AG09319 (cell line): Measurements from ENCODE around the gene TMEM79.
"Not testable (repeated sequence)": the region's sequence is repeated elsewhere in the genome, so short reads cannot be mapped to it uniquely, and the experiment has no call there.

Experiments used
- DNase-seq: peaks from one replicate; pipeline ENCODE4 v3.0.0-alpha.2; 2010; ENCODE audit warnings: low read depth; ENCODE audit errors: extremely low read depth
- TF ChIP-seq, protein P1 (sequence below): IDR thresholded peaks from 2 replicates; pipeline ENCODE4 v1.5.1; 2011; ENCODE audit warnings: low read depth, mild to moderate bottlenecking, inconsistent platforms, low read length, moderate library complexity

Gene TMEM79

DNA sequence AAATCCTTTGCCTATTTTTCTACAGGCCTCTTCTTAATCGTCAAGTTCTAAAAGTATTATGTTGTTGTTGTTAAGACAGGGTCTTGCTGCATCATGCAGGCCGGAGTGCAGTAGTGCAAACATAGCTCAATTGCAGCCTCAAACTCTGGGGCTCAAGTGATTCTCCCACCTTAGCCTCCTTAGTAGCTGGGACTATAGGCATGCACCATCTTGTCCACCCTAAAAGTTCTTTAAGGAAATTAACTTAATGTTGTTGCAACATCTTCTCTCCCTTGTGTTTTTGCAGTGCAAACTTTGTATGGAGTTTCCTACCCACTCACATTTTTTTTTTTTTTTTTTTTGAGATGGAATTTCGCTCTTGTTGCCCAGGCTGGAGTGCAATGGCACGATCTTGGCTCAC lies 19.1 kb downstream of the TMEM79 start:
- DNase-seq, result no peak
- TF ChIP-seq, protein P1, sequence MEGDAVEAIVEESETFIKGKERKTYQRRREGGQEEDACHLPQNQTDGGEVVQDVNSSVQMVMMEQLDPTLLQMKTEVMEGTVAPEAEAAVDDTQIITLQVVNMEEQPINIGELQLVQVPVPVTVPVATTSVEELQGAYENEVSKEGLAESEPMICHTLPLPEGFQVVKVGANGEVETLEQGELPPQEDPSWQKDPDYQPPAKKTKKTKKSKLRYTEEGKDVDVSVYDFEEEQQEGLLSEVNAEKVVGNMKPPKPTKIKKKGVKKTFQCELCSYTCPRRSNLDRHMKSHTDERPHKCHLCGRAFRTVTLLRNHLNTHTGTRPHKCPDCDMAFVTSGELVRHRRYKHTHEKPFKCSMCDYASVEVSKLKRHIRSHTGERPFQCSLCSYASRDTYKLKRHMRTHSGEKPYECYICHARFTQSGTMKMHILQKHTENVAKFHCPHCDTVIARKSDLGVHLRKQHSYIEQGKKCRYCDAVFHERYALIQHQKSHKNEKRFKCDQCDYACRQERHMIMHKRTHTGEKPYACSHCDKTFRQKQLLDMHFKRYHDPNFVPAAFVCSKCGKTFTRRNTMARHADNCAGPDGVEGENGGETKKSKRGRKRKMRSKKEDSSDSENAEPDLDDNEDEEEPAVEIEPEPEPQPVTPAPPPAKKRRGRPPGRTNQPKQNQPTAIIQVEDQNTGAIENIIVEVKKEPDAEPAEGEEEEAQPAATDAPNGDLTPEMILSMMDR, result no peak

DNA sequence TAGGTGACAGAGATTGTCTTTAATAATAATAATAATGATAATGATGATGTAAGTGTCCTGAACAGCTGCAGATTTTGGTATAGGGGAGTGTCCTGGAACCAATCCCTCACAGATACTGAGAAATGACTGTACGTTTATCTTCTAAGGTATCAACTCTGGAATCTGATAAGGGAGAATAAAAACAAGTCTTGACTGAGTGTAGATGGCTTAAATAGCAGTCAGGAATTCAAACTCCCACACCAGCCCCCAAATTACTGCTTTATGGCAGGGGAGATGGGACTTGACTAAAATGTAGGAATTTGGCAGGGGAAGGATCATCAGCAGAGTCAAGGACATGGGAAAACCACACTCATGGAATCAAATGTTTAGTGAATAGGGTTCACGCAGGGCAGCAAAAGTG lies 21.1 kb downstream of the TMEM79 start:
- no peak for DNase-seq
- TF ChIP-seq, protein P1, result no peak

DNA sequence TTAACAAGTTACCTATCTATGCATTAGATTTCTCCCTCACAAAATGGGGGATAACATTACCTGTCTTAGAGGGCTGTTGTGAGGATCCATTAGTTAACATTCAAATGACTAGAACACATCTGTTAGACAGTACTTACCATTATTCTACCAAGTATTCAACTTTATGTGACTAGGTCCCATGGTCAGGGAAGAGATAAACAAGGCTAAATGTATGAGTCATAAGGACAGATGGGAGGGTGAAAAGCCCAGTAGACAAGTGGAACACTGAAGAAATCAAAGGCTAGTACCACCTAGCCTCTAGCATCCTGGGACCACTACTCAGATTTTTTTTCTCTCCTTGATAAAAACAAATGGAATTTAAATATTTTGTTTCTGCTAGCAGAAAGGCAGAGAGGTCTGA lies 24.0 kb downstream of the TMEM79 start:
- TF ChIP-seq, protein P1, result no peak
- DNase-seq, result no peak

DNA sequence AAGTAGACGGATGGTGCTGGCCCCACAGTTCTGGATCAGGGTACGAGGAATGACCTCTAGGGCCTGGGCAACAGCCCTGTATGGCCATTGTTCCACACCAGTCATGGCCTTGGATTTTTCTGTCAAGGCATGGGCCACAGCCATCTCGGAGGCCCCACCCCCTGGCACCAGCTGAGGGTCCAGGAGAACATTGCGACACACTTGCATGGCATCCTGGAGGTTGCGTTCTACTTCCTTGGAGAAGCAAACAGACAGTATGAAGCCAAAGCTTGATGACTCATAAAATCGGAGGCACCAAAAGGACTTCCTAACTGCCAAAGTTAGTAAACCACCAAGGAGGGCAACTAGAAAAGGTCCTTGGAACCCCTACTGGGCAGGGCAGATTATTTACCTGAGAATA lies 26.8 kb downstream of the TMEM79 start:
- DNase-seq, result no peak
- TF ChIP-seq, protein P1, result no peak

DNA sequence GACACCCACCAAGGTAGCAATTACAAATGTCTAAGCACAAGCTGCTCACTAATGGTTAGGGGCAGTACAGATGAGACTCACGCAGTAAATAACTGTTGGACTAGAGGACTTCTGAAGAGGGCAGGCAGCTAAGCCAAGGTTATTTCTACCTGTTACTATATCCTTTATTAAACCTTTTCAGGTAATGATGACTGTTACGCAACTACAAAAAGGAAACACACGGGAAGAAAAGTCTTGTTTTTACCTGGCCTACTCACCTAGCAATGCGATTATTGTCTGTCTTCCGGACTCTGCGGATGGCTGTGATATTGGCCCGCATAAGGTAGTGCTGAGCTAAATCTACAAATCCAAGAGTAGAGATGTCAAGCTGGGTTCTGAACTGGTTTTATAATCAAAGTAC lies 32.8 kb downstream of the TMEM79 start:
- TF ChIP-seq, protein P1, result no peak
- DNase-seq, result no peak

DNA sequence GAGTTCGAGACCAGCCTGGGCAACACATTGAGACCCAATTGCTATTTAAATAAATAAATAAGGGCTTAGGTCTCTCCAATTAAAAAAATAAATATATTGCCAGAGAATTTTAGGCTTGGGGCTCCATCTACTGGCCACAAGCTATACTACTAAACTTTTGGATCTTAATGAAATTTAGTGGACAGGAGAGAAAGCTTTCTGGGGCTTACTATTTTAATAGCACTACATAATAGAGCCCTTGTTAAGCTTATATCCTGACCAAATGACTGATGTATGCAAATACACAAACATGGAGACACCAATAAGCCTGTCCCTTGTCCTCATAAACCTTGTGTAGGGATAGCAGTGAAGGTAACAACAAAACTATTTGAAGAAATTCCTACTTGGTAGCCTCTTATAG lies 35.5 kb downstream of the TMEM79 start:
- TF ChIP-seq, protein P1, result peak; percentile 59
- no peak for DNase-seq

DNA sequence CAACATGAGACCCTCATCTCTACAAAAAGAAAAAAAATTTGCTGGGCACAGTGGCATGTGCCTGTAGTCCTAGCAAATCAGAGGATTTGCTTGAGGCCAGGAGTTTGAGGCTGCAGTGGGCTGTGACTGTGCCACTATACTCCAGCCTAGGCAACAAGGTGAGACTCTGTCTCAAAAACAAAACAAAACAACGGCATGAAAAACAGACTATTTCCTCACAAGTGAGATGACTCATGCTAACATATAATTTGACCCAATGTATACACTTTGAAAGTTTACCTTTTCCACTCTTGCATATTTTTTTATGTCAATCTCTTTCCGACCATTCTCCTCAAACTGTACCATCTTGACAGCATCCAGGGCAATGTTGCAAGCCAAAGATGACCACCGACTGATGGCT lies 36.4 kb downstream of the TMEM79 start:
- no peak for DNase-seq
- TF ChIP-seq, protein P1, result no peak

DNA sequence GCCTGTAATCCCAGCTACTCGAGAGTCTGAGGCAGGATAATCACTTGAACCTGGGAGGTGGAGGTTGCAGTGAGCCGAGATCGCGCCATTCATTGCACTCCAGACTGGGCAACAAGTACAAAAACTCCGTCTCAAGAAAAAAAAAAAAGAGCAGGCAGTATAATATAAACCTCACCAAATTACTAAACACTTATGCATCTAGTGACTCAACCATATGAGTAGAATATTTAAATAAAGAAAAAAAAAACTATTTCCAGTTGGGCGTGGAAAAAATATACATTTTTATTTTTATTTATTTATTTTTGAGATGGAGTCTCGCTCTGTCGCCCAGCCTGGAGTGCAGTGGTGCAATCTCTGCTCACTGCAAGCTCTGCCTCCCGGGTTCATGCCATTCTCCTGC lies 39.1 kb downstream of the TMEM79 start:
- DNase-seq, result not testable (repeated sequence)
